SK-MEL-5 (cell line): ENCODE measurements around the gene CERCAM. TPM values are rescaled to one million over a fixed set of nuclear protein-coding genes. Genes with fewer than 3 reads are reported as not detected.
"Not testable (repeated sequence)": the region's sequence is repeated elsewhere in the genome, so short reads cannot be mapped to it uniquely, and the experiment has no call there.

Experiments used
- DNase-seq: peaks from one replicate; pipeline ENCODE4 v3.0.0-alpha.2; 2016; ENCODE audit warnings: low read depth, low spot score
- in situ Hi-C: cut with HindIII; loops from 2 replicates; pipeline ENCODE4 v1.10.0; 2016; ENCODE audit warnings: low sequenced_read_pairs, high pct_unique_total_duplicates, low pct_unique_long_range_greater_than_20kb
- total RNA-seq: library from RNA; depleted of rRNA; stranded (reverse); fragments of >200 nt; shearing (Covaris generic); gene quantifications from 2 replicates; pipeline ENCODE4 v1.2.3, GENCODE V29; 2014

The CERCAM gene
- total RNA-seq, 1 experiment from 2014 or later = 31.8 TPM

DNA sequence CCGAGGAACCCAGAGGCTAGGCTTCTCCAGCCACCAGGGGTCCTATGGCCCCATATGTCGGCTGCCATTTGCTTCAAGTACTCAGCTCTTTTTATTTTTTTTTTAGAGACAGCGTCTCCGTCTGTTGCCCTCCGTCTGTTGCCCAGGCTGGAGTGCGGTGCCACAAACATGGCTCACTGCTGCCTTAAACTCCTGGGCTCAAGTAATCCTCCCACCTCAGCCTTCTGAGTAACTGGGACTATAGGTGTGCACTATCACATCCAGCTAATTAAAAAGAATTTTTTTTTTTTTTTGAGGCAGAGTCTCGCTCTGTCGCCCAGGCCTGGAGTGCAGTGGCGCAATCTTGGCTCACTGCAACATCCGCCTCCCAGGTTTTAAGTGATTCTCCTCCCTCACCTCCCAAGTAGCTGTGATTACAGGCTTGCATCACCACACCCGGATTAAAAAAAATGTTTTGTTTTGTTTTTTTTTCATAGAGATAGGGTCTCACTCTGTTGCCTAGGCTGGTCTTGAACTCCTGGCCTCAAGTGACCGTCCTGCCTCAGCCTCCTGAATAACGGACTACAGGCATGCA is 8.9 kb downstream of the CERCAM start:
- no peak for DNase-seq
- in situ Hi-C loops = no loop called here

DNA sequence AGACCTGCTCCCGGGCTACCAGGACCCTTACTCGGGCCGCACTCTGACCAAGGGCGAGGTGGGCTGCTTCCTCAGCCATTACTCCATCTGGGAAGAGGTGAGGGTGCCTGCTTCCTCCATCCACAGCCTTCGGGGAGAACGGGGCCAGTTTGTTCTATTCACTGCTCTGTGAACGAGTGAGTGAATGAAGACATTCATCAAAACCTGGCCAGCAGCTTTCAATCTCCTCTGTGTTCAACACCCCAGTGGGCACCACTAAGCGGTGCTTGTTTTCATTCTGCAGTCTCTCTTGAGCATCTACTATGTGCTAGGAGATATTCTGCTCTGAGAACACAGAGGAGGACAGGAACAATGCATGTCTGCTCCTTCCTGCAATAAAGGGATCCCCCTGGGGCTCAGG is 10.6 kb downstream of the CERCAM start:
- no peak for DNase-seq
- in situ Hi-C loops = no loop called here

DNA sequence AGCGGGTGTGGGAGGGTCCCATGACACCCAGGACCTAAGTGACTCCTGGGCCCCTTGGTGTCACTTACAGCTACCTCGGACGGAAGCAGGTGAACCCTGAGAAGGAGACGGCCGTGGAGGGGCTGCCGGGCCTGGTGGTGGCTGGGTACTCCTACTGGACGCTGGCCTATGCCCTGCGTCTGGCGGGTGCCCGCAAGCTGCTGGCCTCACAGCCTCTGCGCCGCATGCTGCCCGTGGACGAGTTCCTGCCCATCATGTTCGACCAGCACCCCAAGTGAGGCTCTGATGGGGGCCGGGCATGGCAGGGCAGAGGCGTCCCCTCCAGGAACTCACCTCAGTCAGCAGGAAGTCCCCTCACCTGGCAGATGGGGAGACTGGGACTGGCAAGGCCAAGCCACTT is 13.7 kb downstream of the CERCAM start:
- in situ Hi-C loops = no loop called here
- DNase-seq = no peak

DNA sequence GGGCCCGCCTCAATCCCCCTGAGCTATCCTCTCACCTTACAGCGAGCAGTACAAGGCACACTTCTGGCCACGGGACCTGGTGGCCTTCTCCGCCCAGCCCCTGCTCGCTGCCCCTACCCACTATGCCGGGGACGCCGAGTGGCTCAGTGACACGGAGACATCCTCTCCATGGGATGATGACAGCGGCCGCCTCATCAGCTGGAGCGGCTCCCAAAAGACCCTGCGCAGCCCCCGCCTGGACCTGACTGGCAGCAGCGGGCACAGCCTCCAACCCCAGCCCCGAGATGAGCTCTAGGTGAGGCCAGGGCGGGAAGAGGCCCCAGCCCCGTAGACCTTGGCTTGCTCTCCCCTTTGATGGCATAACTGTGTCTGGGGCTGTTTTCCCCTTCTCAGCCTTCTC is 15.0 kb downstream of the CERCAM start:
- in situ Hi-C loops = no loop called here
- no peak for DNase-seq

DNA sequence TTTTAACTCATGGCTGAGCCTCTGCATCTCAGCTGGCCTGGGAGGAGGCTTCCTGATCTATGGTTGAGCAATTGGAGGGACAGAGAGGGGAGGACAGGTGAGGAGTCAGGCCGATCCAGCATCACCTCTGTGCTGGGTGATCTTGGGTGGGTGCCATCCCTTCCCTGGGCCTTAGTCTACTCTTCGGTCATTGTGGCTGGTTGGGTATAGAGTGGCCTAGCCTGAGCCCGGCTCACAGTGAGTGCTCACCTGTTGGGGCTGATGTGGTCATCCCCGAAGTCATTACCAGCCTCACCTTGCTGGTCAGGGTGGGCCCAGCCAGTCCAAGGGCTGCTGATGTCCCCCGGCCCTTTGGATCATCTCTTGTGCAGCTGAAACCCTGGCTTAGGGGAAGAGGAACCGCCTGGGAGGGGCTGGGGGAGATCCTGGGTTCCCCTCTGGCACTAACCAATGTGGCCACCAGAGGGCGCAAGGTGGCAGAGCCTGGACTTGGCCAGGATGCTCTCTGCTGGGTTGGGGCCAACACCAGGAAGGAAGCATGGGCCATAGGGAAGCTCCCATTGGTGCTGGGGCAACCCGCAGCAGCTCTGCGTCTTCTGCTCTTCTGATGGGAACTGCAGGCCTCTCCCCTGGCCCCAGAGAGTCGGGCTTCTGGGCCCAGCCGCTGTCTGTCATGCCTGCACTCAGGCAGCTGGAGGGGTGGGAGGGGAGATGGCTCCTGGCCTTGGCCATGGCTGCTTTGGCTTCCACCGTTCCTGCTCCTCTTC is 17.9 kb downstream of the CERCAM start:
- in situ Hi-C loops = no loop called here
- peak; percentile 88 for DNase-seq

DNA sequence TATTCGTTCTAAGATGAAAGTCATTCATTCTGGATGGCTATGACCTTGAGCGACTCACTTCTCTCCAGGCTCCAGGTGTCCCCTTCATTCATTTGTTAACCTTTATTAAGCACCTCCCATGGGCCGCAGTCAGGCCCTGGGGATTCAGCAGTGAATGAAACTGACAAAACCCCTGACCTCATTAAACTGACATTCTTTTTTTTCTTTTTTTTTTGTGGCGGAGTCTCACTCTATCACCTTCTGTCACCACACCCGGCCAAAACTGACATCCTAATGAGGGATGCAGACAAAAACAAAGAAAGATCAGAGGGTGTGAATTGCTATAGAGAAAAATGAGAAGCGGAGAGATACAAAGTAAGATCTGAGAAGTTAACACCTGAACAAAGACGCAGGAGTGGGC is 18.6 kb downstream of the CERCAM start:
- no peak for DNase-seq
- in situ Hi-C loops = no loop called here

DNA sequence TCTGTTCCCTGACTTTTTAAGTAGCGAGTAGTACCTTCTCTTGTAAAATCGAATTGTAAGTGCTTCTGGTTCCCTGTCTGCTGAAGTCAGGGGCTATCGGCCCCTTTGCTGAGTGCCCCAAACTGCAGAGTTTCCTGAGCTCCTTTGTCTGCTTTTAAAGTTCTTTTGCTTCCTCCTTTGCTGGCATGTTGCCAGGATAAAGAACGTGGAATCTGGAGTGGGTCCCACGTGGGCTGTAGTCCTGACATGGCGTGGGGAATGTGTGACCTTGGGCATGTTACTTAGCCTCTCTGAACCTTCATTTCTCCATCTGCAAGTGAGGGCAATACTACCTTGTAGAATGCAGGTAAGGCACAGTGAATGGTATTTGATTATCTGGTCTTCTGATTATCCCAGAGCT is 21.5 kb downstream of the CERCAM start:
- no peak for DNase-seq
- in situ Hi-C loops = no loop called here

DNA sequence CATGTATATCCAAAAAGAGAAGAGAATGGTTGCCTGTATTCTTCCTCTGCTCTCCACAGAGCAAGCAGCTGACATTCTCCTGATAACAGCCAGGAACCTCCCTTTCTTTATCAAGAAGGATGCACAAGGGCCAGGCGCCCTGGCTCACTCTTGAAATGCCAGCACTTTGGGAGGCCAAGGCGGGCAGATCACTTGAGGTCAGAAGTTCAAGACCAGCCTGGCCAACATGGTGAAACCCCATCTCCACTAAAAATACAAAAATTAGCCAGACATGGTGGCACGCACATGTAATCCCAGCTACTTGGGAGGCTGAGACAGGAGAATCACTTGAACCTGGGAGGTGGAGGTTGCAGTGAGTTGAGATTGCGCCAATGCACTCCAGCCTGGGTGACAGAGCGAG is 25.8 kb downstream of the CERCAM start:
- DNase-seq, in situ Hi-C loops: not testable (repeated sequence)

DNA sequence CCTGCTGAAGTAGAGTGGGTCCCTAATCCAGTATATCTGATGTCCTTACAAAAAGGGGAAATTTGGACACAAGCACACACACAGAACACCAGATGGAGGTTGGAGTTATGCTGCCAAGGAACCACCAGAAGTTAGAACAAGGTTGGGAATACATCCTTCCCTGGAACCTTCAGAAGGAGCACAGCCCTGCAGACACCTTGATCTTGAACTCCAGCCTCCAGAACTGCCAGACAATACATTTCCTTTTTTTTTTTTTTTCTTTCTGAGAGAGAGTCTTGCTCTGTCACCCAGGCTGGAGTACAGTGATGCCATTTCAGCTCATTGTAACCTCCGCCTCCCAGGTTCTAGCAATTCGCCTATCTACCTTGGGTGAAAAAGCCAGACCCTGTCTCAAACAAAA is 28.1 kb downstream of the CERCAM start:
- no peak for DNase-seq
- in situ Hi-C loops = no loop called here

DNA sequence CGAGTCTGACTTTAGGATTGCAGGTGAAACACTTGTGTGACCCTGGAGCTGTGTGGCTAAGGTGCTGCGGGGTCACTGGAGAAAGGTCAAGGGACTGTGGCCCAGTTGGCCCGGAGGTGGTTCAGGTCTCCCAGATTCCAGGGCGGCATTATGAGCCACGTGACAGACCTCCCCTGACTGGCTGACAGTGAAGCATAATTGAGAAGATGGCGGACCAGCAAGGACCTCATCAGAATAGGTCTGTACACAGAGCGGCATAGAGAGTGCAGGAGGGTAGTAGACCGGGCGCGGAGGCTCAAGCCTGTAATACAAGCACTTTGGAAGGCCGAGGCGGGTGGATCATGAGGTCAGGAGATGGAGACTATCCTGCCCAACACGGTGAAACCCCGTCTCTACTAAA is 34.3 kb downstream of the CERCAM start:
- in situ Hi-C loops = no loop called here
- DNase-seq = no peak

DNA sequence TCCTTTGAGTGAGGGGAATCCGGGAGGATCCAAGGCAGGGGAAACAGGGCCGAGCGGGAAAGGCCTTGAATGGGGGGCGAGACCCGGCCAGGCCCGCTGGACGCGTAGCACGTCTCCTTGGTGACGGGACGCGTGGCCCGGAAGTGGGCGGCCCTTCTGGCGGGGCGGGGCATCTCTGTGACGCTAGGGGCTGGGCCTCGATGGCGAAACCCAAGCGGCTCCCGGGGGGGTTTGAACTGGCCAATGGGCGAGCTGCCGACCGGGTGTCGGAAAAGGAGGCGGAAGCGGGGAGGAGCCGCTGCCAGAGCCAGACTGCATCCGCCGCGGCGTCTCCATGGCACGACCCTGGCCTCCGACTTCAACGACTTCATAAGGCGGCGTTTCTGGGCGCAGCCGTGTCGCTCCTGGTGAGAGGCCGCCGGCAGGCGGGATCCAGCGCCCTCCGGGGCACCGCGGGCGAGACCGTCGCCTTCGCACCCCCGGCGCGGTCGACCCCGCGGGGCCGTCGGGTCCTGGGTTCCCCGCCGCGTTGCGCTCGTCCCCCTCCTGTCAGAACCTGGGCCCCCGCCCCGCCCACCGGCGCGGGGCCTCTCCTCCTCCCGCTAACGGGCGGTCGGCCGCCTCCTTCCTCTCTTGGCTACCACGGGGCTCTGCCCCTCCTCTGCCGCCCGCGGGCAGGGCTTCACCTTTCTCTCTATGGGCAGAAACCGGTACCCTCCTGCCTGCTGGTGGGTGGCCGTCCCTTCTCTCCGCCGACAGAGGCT is 35.4 kb downstream of the CERCAM start, which contains the start of gene ODF2:
Gene ODF2, plus strand, starts transcription at position 158 of the 764 bp plus-strand sequence. Its CDS starts 86 bp downstream, at position 244.
- peak; percentile 97 for DNase-seq
- in situ Hi-C loops = no loop called here

DNA sequence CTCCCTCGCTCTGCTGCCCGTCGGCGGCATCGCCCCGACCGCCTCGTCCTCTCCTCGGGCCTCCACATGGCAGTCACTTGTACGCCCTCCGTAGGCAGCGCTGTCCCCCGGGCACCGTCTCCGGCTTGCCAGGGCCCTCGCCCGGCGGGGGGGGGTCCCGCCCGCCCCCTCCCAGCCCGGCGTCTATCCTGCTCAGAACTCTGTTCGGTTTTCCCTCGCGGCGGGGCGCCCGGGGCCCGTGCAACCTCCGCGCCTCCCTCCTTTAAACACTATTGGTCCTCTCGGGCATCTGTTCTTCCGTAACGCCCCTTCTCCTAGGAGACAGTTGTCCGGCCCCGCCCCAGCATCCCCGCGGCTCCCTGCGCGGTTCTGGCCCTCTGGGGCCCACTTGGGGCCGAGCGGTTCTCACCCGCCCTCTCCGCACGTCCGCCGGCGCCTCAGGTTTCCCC is 36.0 kb downstream of the CERCAM start:
- in situ Hi-C loops = no loop called here
- DNase-seq = peak; percentile 73

DNA sequence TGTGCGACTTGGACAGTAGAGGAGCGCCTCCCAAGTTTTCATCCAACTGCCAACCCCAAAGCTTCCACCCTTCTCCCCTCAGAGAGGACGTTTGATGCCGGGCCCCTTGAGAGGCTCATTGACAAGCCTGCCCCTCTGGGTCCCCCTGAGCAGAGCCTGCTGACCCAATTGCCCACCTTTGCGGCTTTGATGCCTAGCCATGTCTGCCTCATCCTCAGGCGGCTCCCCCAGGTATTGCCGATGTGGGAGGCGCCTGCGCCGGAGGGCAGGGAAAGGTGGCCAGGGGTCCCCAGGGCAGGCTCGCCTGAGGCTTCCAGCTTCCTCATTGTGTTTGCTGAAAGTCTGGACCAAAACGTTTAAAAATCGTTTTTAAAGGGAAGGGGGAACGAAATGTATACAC is 36.5 kb downstream of the CERCAM start:
- in situ Hi-C loops = no loop called here
- no peak for DNase-seq

DNA sequence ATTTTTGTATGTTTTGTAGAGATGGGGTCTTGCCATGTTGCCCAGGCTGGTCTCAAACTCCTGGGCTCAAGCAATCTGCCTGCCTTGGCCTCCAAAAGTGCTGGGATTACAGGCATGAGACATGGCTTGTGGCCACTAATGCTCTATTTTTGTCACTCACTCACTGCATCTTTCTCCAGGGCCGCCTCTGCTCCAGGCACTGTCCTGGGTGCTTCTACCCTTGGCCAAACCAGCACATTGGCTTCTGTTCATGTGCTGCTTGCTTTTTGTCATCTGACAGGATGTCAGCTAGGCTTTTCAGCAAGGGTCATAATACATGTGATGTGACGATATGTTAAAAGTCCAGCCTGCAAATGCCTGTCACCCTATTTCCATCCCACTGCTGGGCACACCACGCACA is 38.4 kb downstream of the CERCAM start:
- DNase-seq = no peak
- in situ Hi-C loops = no loop called here

DNA sequence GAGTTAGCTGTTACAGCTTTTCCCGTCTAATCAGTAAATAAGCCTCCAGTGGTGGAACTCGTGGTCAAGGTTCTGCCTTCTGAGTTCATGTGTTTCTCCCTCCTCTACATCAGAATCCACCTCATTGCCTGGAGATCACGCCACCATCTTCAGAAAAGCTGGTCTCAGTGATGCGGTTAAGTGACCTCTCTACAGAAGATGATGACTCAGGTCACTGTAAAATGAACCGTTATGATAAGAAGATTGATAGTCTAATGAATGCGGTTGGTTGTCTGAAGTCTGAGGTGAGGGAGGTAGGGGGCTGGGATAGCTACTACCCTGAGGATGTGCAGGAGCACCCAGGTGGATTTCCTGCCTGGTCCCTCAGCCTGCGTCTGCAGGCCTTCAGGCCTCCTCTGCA is 48.4 kb downstream of the CERCAM start:
- no peak for DNase-seq
- in situ Hi-C loops = no loop called here

DNA sequence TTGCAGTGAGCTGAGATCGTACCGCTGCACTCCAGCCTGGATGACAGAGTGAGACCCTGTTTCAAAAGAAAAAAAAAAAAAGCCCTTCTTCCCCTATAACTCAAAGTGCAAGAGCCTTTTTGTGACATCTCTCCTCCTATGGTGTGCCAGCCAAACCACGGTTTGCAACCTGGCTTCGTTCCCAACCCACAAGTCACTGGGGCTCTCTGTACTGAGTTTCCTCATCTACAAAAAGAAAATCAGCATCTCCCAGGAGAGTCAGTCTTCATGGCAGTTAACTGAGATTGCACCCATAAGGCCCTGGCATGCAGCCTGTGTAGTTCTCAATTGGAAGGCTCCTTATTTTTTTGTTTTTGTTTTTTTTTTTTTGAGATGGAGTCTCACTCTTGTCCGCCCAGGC is 49.9 kb downstream of the CERCAM start:
- in situ Hi-C loops = no loop called here
- peak; percentile 45 for DNase-seq

DNA sequence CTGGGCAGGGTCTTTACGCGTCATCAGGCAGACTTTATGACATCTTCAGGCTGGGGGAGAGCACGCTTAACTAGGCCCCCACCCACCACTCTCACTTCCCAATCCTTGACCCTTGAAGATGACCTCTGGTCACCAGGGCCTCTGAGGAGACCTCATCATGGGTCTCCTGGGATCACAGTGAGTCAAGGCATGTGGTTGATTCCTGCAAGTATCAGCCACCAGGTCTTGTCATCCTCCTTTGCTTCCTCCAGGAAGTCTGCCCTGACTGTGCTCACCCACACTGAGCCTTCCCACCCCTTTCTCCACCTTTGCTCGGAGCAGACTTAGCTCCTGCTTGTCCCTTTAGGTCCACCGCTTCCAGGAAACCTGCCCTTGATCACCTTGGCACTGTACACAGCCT is 52.4 kb downstream of the CERCAM start:
- in situ Hi-C loops = no loop called here
- no peak for DNase-seq

DNA sequence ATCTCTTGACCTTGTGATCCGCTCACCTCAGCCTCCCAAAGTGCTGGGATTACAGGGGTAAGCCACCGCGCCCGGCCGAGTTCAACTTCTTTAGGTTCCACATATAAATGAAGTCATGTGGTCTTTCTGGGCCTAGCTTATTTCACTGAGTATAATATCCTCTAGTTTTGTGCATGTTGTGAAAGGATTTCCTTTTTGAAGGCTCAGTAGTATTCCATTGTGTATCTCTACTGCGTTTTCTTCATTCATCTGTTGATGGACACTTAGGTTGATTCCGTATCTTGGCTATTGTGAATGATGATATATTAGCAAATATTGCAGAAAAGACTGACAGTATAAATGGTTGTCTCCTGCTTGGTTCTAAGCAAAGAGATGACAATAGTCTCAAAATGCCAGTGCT is 55.2 kb downstream of the CERCAM start:
- in situ Hi-C loops = no loop called here
- no peak for DNase-seq

DNA sequence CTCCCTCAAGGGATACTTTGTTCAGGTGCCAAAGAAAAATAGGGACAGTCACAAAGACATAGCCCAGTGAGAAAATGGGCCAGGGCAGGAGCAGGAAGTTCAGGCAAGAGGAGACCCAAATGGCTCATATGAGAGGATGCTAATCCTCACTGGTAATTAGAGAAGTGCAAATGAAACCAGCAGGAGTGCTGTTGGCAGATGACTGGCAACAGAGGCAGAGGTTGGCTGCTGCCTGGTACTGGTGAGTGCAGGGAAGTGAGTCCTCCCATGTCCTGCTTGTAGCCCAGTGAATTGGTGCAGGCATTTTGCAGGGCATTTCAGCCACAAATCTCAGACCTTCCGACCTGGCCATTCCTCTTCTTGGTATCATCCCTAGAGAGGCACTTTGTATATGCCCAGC is 58.6 kb downstream of the CERCAM start:
- DNase-seq = no peak
- in situ Hi-C loops = no loop called here
